ENCODE measurements around the gene CTNNA3. TPM values are rescaled to one million over a fixed set of nuclear protein-coding genes. Genes with fewer than 3 reads are reported as not detected.

Gene CTNNA3
- total and polyA plus RNA-seq, 10 donors, result 0.03 to 2.4 (median 0.76) TPM; not detected in 1

DNA sequence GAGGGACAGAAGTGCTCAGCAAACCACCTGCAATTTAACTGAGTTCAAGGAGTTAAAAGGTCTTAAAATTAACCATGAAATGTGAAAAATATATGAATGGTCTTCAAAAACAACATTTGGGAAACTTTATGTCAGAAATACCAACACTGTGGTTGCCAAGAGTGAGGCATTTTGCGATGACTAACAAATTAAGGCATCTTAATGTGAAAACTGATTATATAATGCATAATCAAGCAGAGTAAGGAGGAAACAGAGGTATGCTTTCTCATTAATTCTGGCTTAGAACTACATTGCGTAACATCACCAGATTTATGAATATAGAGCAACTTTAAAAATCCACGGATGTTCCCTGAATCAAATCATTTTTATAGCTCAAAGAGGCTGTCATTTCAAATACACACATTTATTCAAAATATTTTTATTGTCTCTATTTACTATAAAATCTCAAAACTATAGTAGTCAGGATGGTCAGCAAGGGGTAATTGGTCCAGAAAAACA, 434.6 kb downstream of the CTNNA3 start:
- Histone ChIP-seq H3K36me3 (no peaks in the 10 kb centered on the region), H3K27ac (no peak overlapping the region), H3K9me3 (no peaks in the 10 kb centered on the region), H3K27me3 (replicated peaks in 1 of 7) (no peaks in the 10 kb centered on the region), H3K4me1 (no peaks in the 10 kb centered on the region), H3K4me3 (no peak overlapping the region)
- no peak for DNase-seq
- intact Hi-C loops (cut with DNase I; ENCODE audit: low total_unique reads), result no loop called here
- no peak for TF ChIP-seq POLR2A (IDR thresholded peaks at IDR 0.05)
- TF ChIP-seq, protein P1, sequence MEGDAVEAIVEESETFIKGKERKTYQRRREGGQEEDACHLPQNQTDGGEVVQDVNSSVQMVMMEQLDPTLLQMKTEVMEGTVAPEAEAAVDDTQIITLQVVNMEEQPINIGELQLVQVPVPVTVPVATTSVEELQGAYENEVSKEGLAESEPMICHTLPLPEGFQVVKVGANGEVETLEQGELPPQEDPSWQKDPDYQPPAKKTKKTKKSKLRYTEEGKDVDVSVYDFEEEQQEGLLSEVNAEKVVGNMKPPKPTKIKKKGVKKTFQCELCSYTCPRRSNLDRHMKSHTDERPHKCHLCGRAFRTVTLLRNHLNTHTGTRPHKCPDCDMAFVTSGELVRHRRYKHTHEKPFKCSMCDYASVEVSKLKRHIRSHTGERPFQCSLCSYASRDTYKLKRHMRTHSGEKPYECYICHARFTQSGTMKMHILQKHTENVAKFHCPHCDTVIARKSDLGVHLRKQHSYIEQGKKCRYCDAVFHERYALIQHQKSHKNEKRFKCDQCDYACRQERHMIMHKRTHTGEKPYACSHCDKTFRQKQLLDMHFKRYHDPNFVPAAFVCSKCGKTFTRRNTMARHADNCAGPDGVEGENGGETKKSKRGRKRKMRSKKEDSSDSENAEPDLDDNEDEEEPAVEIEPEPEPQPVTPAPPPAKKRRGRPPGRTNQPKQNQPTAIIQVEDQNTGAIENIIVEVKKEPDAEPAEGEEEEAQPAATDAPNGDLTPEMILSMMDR (IDR thresholded peaks at IDR 0.05 in 8 of 11, conservative IDR thresholded peaks at IDR 0.05 in 3 of 11), result no peak
- no peak for TF ChIP-seq POLR2AphosphoS5 (IDR thresholded peaks at IDR 0.05)
- 86 to 92% (median 87%) methylated on average over 3 of the region's 3 CpGs for WGBS, 5 donors

DNA sequence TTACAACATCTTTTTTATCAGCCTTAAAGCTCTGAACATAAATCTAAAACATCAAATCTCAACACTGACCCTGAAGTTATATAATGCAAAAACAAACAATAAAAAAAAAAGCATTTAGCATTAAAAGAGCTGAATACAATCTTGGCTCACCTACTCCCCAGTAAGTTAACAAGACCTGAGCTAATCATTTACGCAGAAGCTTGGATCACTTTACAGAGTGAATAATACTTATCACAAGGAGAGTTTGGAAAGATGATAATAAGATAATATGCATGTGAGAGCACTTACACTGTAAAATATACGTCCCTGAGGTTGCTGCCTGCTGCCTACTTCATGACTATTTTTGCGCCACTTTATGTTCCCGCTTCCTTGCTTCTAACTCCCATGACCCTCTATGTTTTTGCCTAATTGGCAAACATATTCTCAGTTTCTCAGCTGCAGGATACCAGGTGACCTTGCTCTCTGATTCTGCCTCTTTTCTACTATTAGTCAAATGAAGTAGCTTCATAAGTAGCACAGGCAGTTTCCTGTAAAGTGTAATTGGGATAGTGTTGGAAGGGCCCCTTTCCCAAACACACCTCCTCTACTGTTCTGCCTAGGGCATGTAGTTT, 436.6 kb downstream of the CTNNA3 start:
- Histone ChIP-seq H3K9me3 (no peaks in the 10 kb centered on the region), H3K4me1 (no peaks in the 10 kb centered on the region), H3K4me3 (no peak overlapping the region), H3K27me3 (replicated peaks in 1 of 7) (no peaks in the 10 kb centered on the region), H3K36me3 (no peaks in the 10 kb centered on the region), H3K27ac (no peak overlapping the region)
- TF ChIP-seq, protein P1 (IDR thresholded peaks at IDR 0.05 in 8 of 11, conservative IDR thresholded peaks at IDR 0.05 in 3 of 11), result no peak
- TF ChIP-seq POLR2AphosphoS5 (IDR thresholded peaks at IDR 0.05), result no peak
- no peak for TF ChIP-seq POLR2A (IDR thresholded peaks at IDR 0.05)
- 86 to 94% (median 89%) methylated on average over 4 of the region's 4 CpGs for WGBS, 5 donors
- intact Hi-C loops (cut with DNase I; ENCODE audit: low total_unique reads), result no loop called here
- DNase-seq, result no peak

DNA sequence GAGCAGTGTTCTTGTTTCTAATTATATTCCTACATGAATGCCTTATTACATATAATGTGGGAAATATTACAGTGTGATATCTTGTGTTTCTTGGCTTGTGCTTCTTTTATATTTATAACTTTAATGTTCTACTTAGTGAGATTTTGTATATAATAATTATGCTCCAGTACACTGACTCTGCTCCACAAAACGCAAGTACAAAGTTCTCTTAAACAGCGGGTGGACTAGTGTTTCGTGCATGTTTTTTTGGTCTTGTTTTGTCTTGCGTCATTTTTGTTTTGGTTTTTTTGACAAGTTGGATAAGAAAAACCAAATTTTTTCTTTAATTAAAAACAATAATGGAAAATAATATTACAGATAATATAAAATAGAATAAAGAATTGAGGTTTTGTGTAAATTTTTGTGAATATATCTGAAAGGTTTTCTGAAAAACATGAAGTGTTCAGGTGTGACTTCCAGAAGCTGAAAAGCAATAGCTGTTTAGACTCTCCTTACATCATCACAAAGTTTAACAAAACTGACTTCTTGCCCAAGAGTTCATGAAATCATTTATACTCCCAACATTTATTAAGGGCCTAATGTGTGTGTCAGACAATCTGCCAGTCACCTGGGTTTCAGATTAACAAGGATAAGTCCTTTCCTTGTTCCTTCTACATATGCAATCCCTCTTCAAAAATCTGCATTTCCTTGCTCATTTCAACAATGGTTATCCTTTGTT, 438.4 kb downstream of the CTNNA3 start:
- no peaks in the 10 kb centered on the region for H3K4me1 ChIP-seq
- intact Hi-C loops (cut with DNase I; ENCODE audit: low total_unique reads), result no loop called here
- H3K27ac ChIP-seq, result no peak overlapping the region
- WGBS, 5 donors, result 94 to 98% (median 96%) methylated on average over 4 of the region's 4 CpGs
- no peak overlapping the region for H3K4me3 ChIP-seq
- DNase-seq, result no peak
- H3K36me3 ChIP-seq, result no peaks in the 10 kb centered on the region
- no peak for TF ChIP-seq POLR2AphosphoS5 (IDR thresholded peaks at IDR 0.05)
- no peak for TF ChIP-seq POLR2A (IDR thresholded peaks at IDR 0.05)
- TF ChIP-seq, protein P1 (IDR thresholded peaks at IDR 0.05 in 8 of 11, conservative IDR thresholded peaks at IDR 0.05 in 3 of 11), result no peak
- H3K9me3 ChIP-seq, result no peaks in the 10 kb centered on the region
- H3K27me3 ChIP-seq (replicated peaks in 1 of 7), result no peaks in the 10 kb centered on the region

DNA sequence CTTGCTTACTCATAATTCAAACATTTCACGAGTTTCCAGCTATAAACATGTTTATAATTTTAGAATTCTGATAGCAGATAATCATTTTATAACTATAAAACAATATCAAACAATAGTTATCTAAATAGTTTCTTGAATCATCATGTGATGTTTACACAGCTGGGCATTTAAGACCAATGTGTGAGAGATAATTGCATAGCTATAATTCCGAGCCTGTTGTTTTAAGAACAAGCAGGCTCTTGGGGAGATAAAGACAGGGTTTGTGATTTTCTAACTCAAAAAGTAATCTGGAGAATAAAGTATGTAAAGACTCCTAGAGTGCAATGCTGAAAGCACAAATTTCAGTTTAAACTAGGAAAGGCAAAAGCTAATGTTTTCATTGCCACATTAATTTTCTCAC, 439.0 kb downstream of the CTNNA3 start:
- TF ChIP-seq, protein P1 (IDR thresholded peaks at IDR 0.05 in 8 of 11, conservative IDR thresholded peaks at IDR 0.05 in 3 of 11), result no peak
- no peak for TF ChIP-seq POLR2A (IDR thresholded peaks at IDR 0.05)
- no peak for TF ChIP-seq POLR2AphosphoS5 (IDR thresholded peaks at IDR 0.05)
- intact Hi-C loops (cut with DNase I; ENCODE audit: low total_unique reads), result no loop called here
- Histone ChIP-seq H3K4me1 (no peaks in the 10 kb centered on the region), H3K27ac (no peak overlapping the region), H3K27me3 (replicated peaks in 1 of 7) (no peaks in the 10 kb centered on the region), H3K36me3 (no peaks in the 10 kb centered on the region), H3K9me3 (no peaks in the 10 kb centered on the region), H3K4me3 (no peak overlapping the region)
- no peak for DNase-seq
- 47 to 75% (median 69%) methylated on average over 2 of the region's 2 CpGs for WGBS, 5 donors

Measured in spleen (tissue), 11 donors.